WTC11 (cell line): ENCODE data around the gene TRIM38. TPM values are rescaled to one million over a fixed set of nuclear protein-coding genes. Genes with fewer than 3 reads are reported as not detected.

ENCODE experiments used
- ATAC-seq: fragments of 200-7000 bp; cut with Tn5 transposase; 2 replicates; pipeline ENCODE4 v1.10.0; 2021; ENCODE audit warnings: mild to moderate bottlenecking, moderate library complexity
- CTCF ChIA-PET: fragments of 300-600 bp; sonication (Branson Sonifier 250); formaldehyde crosslinking; loops from one replicate; lab custom pipeline; 2021; ENCODE audit warnings: antibody characterized with exemption; lab: Charles Lee
- POLR2A ChIA-PET: fragments of 350-600 bp; sonication (Branson Sonifier 250); formaldehyde crosslinking; loops from one replicate; lab custom pipeline; 2021; ENCODE audit warnings: antibody characterized with exemption; lab: Charles Lee
- DNase-seq: peaks from one replicate; pipeline ENCODE4 v3.0.0; 2021; ENCODE audit warnings: low spot score
- H3K27ac Mint-ChIP-seq: 2 replicates; pipeline ENCODE4 v1.8.0; 2021; ENCODE audit warnings: mixed read lengths
- H3K27me3 Mint-ChIP-seq: 2 replicates; pipeline ENCODE4 v1.8.0; 2021; ENCODE audit warnings: low read depth, mild to moderate bottlenecking, moderate library complexity, mixed read lengths
- H3K36me3 Mint-ChIP-seq: 2 replicates; pipeline ENCODE4 v1.8.0; 2021; ENCODE audit warnings: mixed read lengths
- H3K4me1 Mint-ChIP-seq: 2 replicates; pipeline ENCODE4 v1.8.0; 2022; ENCODE audit warnings: mixed read lengths
- H3K4me3 Mint-ChIP-seq: 2 replicates; pipeline ENCODE4 v1.8.0; 2021; ENCODE audit warnings: mild to moderate bottlenecking, moderate library complexity, mixed read lengths
- H3K9me3 Mint-ChIP-seq: 2 replicates; pipeline ENCODE4 v1.8.0; 2021; ENCODE audit warnings: mixed read lengths
- GABPB1 ChIP-seq: sonication (generic); formaldehyde crosslinking; IDR thresholded peaks from 2 replicates; pipeline ENCODE4 v1.8.1; 2023; ENCODE audit warnings: mild to moderate bottlenecking, missing genetic modification reagents
- KAT7 ChIP-seq: sonication (generic); formaldehyde crosslinking; IDR thresholded peaks from 2 replicates; pipeline ENCODE4 v1.8.1; 2023; ENCODE audit warnings: missing genetic modification reagents, mild to moderate bottlenecking, borderline replicate concordance
- MXD4 ChIP-seq: fragments of 250-450 bp; sonication (Bioruptor Pico); IDR thresholded peaks from 2 replicates; pipeline ENCODE4 v1.8.0; 2021; ENCODE audit warnings: mild to moderate bottlenecking, moderate library complexity, borderline replicate concordance
- NFATC4 ChIP-seq: fragments of 250-450 bp; sonication (Bioruptor Pico); IDR thresholded peaks from 2 replicates; pipeline ENCODE4 v1.9.0; 2021; ENCODE audit warnings: mild to moderate bottlenecking
- NFYB ChIP-seq: sonication (generic); formaldehyde crosslinking; conservative IDR thresholded peaks from 2 replicates; pipeline ENCODE4 v1.8.0; 2022; ENCODE audit warnings: low read depth, missing genetic modification reagents
- NR3C1 ChIP-seq: sonication (generic); formaldehyde crosslinking; conservative IDR thresholded peaks from 2 replicates; pipeline ENCODE4 v1.8.1; 2023; ENCODE audit warnings: low read depth, mild to moderate bottlenecking, missing genetic modification reagents
- PRRX2 ChIP-seq: fragments of 250-450 bp; sonication (Bioruptor Pico); IDR thresholded peaks from 2 replicates; pipeline ENCODE4 v1.8.0; 2021; ENCODE audit warnings: mild to moderate bottlenecking
- RORB ChIP-seq: fragments of 250-450 bp; sonication (Bioruptor Pico); IDR thresholded peaks from 2 replicates; pipeline ENCODE4 v1.9.0; 2021; ENCODE audit warnings: mild to moderate bottlenecking
- SP1 ChIP-seq: sonication (generic); formaldehyde crosslinking; conservative IDR thresholded peaks from 2 replicates; pipeline ENCODE4 v1.8.1; 2022; ENCODE audit warnings: missing genetic modification reagents
- TEAD1 ChIP-seq: sonication (generic); formaldehyde crosslinking; IDR thresholded peaks from 2 replicates; pipeline ENCODE4 v1.8.0; 2022; ENCODE audit warnings: mild to moderate bottlenecking, missing genetic modification reagents
- ZNF423 ChIP-seq: fragments of 250-450 bp; sonication (Bioruptor Pico); IDR thresholded peaks from 2 replicates; pipeline ENCODE4 v2.1.2; 2022; ENCODE audit warnings: mild to moderate bottlenecking, moderate library complexity
- ZNF671 ChIP-seq: fragments of 250-450 bp; sonication (Bioruptor Pico); IDR thresholded peaks from 2 replicates; pipeline ENCODE4 v1.8.0; 2021; ENCODE audit warnings: mild to moderate bottlenecking
- total RNA-seq: library from RNA; stranded (reverse); gene quantifications from 3 replicates; pipeline ENCODE4 v1.2.3, GENCODE V29; 2021
- TF ChIP-seq, protein P1 (sequence below): fragments of 250-450 bp; sonication (Bioruptor Pico); IDR thresholded peaks from 2 replicates; pipeline ENCODE4 v1.9.0; 2021; ENCODE audit warnings: mild to moderate bottlenecking, borderline replicate concordance
- TF ChIP-seq, protein P2 (sequence below): fragments of 250-450 bp; sonication (Bioruptor Pico); IDR thresholded peaks from 2 replicates; pipeline ENCODE4 v1.9.0; 2021; ENCODE audit warnings: moderate library complexity, mild to moderate bottlenecking, inconsistent platforms, borderline replicate concordance
- TF ChIP-seq, protein P3 (sequence below): sonication (generic); formaldehyde crosslinking; conservative IDR thresholded peaks from 2 replicates; pipeline ENCODE4 v1.8.1; 2023; ENCODE audit warnings: mild to moderate bottlenecking, low read depth, missing genetic modification reagents, moderate library complexity
- TF ChIP-seq, protein P4 (sequence below): fragments of 250-450 bp; sonication (Bioruptor Pico); IDR thresholded peaks from 2 replicates; pipeline ENCODE4 v1.9.0; 2021; ENCODE audit warnings: mild to moderate bottlenecking
- TF ChIP-seq, protein P5 (sequence below): fragments of 200-600 bp; IDR thresholded peaks from 2 replicates; pipeline ENCODE4 v1.8.0; 2022; ENCODE audit warnings: antibody characterized with exemption
- TF ChIP-seq, protein P6 (sequence below): sonication (generic); formaldehyde crosslinking; IDR thresholded peaks from 2 replicates; pipeline ENCODE4 v1.8.1; 2023; ENCODE audit warnings: mild to moderate bottlenecking, missing genetic modification reagents, moderate library complexity
- TF ChIP-seq, protein P7 (sequence below): sonication (generic); formaldehyde crosslinking; IDR thresholded peaks from 2 replicates; pipeline ENCODE4 v1.8.0; 2023; ENCODE audit warnings: mild to moderate bottlenecking, missing genetic modification reagents

TRIM38 gene
- total RNA-seq, 1 experiment from 2014 or later = 1.6 TPM

DNA sequence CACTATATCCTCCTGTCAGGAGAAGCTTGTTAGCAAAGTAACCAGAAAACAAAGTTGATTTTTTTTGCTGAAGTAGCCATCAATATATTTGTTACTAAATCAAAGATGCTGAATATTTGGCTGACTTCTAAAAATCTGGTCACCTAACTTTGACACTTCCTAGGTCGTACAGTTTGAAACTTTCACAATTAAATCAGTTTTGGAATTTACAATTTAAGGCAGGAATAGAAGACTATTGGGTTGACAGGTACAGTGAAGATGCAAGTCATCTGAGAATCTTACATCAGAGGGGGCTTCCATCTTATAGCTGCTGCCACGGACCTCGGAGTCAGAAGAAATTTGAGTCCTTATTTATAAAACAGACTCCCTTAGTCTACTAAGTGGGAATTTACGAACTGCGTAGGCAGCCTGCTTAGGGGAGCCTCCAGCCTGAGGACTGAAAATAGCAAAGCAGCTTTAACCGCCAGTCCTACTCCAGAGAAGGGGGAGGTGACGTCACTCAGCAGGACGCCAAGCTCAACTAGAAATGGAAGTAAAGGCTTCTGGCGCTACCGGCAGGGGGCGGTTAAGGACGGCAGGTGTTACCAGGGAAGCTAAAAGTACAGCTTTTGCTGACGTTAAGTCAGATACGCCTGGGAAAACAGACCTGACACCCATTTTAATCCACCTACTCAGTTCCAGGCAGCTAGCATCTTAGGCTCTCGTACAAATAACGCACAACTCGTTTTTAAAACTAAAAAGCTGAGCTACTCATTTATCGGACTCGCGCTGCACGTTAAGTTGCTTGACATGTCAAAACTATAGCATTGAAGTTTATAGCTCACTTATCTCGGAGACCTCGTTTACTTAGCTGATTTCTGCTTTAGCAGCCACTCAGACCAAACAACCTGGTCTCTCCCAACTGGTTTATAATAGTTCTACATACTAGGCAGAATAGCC, 63.6 kb downstream of the TRIM38 start:
- Mint-ChIP-seq H3K4me3 (peak overlapping the region; percentile 92), H3K9me3 (no peaks in the 10 kb centered on the region), H3K4me1 (peaks cover 73% of the 10 kb centered on the region), H3K36me3 (peaks cover under 1% of the 10 kb centered on the region; the same call in 1 of the 2 replicates), H3K27me3 (no peaks in the 10 kb centered on the region), H3K27ac (peak overlapping the region; percentile 98)
- peak; percentile 95 for DNase-seq
- ChIA-PET POLR2A (interaction anchor here (0.6 to 11.6 kb wide), 31 partner anchors 9 to 1870 kb away, joined by 3 to 365 read pairs (median 9); a partner anchor contains a TSS), CTCF (interaction anchor here (0.6 to 1.6 kb wide), 15 partner anchors 9 to 237 kb away, joined by 3 to 18 read pairs (median 4); partner anchors contain the start of gene HFE)
- ATAC-seq = peak; percentile 12
- TF ChIP-seq RORB (CRISPR knock-in tag) (no peak), GABPB1 (peak; percentile 76), NFATC4 (peak; percentile 97), PRRX2 (CRISPR knock-in tag) (peak; percentile 98), MXD4 (CRISPR knock-in tag) (no peak), ZNF671 (peak; percentile 94), NR3C1 (no peak), TEAD1 (CRISPR knock-in tag) (0 out of 2 replicates have a peak, but pooled peaks have one; percentile 25), SP1 (CRISPR knock-in tag) (peak; percentile 58; the same call in 1 of the 2 replicates), ZNF423 (CRISPR knock-in tag) (no peak), NFYB (CRISPR knock-in tag) (no peak), KAT7 (CRISPR knock-in tag) (no peak)
- TF ChIP-seq, protein P1, sequence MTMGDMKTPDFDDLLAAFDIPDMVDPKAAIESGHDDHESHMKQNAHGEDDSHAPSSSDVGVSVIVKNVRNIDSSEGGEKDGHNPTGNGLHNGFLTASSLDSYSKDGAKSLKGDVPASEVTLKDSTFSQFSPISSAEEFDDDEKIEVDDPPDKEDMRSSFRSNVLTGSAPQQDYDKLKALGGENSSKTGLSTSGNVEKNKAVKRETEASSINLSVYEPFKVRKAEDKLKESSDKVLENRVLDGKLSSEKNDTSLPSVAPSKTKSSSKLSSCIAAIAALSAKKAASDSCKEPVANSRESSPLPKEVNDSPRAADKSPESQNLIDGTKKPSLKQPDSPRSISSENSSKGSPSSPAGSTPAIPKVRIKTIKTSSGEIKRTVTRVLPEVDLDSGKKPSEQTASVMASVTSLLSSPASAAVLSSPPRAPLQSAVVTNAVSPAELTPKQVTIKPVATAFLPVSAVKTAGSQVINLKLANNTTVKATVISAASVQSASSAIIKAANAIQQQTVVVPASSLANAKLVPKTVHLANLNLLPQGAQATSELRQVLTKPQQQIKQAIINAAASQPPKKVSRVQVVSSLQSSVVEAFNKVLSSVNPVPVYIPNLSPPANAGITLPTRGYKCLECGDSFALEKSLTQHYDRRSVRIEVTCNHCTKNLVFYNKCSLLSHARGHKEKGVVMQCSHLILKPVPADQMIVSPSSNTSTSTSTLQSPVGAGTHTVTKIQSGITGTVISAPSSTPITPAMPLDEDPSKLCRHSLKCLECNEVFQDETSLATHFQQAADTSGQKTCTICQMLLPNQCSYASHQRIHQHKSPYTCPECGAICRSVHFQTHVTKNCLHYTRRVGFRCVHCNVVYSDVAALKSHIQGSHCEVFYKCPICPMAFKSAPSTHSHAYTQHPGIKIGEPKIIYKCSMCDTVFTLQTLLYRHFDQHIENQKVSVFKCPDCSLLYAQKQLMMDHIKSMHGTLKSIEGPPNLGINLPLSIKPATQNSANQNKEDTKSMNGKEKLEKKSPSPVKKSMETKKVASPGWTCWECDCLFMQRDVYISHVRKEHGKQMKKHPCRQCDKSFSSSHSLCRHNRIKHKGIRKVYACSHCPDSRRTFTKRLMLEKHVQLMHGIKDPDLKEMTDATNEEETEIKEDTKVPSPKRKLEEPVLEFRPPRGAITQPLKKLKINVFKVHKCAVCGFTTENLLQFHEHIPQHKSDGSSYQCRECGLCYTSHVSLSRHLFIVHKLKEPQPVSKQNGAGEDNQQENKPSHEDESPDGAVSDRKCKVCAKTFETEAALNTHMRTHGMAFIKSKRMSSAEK (CRISPR knock-in tag) = peak; percentile 97
- TF ChIP-seq, protein P2, sequence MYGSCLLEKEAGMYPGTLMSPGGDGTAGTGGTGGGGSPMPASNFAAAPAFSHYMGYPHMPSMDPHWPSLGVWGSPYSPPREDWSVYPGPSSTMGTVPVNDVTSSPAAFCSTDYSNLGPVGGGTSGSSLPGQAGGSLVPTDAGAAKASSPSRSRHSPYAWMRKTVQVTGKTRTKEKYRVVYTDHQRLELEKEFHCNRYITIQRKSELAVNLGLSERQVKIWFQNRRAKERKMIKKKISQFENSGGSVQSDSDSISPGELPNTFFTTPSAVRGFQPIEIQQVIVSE (CRISPR knock-in tag) = 0 out of 2 replicates have a peak, but pooled peaks have one; percentile 67
- TF ChIP-seq, protein P3, sequence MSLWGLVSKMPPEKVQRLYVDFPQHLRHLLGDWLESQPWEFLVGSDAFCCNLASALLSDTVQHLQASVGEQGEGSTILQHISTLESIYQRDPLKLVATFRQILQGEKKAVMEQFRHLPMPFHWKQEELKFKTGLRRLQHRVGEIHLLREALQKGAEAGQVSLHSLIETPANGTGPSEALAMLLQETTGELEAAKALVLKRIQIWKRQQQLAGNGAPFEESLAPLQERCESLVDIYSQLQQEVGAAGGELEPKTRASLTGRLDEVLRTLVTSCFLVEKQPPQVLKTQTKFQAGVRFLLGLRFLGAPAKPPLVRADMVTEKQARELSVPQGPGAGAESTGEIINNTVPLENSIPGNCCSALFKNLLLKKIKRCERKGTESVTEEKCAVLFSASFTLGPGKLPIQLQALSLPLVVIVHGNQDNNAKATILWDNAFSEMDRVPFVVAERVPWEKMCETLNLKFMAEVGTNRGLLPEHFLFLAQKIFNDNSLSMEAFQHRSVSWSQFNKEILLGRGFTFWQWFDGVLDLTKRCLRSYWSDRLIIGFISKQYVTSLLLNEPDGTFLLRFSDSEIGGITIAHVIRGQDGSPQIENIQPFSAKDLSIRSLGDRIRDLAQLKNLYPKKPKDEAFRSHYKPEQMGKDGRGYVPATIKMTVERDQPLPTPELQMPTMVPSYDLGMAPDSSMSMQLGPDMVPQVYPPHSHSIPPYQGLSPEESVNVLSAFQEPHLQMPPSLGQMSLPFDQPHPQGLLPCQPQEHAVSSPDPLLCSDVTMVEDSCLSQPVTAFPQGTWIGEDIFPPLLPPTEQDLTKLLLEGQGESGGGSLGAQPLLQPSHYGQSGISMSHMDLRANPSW (CRISPR knock-in tag) = no peak
- TF ChIP-seq, protein P4, sequence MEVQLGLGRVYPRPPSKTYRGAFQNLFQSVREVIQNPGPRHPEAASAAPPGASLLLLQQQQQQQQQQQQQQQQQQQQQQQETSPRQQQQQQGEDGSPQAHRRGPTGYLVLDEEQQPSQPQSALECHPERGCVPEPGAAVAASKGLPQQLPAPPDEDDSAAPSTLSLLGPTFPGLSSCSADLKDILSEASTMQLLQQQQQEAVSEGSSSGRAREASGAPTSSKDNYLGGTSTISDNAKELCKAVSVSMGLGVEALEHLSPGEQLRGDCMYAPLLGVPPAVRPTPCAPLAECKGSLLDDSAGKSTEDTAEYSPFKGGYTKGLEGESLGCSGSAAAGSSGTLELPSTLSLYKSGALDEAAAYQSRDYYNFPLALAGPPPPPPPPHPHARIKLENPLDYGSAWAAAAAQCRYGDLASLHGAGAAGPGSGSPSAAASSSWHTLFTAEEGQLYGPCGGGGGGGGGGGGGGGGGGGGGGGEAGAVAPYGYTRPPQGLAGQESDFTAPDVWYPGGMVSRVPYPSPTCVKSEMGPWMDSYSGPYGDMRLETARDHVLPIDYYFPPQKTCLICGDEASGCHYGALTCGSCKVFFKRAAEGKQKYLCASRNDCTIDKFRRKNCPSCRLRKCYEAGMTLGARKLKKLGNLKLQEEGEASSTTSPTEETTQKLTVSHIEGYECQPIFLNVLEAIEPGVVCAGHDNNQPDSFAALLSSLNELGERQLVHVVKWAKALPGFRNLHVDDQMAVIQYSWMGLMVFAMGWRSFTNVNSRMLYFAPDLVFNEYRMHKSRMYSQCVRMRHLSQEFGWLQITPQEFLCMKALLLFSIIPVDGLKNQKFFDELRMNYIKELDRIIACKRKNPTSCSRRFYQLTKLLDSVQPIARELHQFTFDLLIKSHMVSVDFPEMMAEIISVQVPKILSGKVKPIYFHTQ (CRISPR knock-in tag) = peak; percentile 95
- TF ChIP-seq, protein P5, sequence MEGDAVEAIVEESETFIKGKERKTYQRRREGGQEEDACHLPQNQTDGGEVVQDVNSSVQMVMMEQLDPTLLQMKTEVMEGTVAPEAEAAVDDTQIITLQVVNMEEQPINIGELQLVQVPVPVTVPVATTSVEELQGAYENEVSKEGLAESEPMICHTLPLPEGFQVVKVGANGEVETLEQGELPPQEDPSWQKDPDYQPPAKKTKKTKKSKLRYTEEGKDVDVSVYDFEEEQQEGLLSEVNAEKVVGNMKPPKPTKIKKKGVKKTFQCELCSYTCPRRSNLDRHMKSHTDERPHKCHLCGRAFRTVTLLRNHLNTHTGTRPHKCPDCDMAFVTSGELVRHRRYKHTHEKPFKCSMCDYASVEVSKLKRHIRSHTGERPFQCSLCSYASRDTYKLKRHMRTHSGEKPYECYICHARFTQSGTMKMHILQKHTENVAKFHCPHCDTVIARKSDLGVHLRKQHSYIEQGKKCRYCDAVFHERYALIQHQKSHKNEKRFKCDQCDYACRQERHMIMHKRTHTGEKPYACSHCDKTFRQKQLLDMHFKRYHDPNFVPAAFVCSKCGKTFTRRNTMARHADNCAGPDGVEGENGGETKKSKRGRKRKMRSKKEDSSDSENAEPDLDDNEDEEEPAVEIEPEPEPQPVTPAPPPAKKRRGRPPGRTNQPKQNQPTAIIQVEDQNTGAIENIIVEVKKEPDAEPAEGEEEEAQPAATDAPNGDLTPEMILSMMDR = peak; percentile 60
- TF ChIP-seq, protein P6, sequence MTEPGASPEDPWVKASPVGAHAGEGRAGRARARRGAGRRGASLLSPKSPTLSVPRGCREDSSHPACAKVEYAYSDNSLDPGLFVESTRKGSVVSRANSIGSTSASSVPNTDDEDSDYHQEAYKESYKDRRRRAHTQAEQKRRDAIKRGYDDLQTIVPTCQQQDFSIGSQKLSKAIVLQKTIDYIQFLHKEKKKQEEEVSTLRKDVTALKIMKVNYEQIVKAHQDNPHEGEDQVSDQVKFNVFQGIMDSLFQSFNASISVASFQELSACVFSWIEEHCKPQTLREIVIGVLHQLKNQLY (CRISPR knock-in tag) = no peak
- TF ChIP-seq, protein P7, sequence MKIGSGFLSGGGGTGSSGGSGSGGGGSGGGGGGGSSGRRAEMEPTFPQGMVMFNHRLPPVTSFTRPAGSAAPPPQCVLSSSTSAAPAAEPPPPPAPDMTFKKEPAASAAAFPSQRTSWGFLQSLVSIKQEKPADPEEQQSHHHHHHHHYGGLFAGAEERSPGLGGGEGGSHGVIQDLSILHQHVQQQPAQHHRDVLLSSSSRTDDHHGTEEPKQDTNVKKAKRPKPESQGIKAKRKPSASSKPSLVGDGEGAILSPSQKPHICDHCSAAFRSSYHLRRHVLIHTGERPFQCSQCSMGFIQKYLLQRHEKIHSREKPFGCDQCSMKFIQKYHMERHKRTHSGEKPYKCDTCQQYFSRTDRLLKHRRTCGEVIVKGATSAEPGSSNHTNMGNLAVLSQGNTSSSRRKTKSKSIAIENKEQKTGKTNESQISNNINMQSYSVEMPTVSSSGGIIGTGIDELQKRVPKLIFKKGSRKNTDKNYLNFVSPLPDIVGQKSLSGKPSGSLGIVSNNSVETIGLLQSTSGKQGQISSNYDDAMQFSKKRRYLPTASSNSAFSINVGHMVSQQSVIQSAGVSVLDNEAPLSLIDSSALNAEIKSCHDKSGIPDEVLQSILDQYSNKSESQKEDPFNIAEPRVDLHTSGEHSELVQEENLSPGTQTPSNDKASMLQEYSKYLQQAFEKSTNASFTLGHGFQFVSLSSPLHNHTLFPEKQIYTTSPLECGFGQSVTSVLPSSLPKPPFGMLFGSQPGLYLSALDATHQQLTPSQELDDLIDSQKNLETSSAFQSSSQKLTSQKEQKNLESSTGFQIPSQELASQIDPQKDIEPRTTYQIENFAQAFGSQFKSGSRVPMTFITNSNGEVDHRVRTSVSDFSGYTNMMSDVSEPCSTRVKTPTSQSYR (CRISPR knock-in tag) = no peak
